ENCODE results near the gene TUBGCP5. TPM values are rescaled to one million over a fixed set of nuclear protein-coding genes. Genes with fewer than 3 reads are reported as not detected.

Gene TUBGCP5
- total and polyA plus RNA-seq, 10 of the 15 experiments (the other 5 are each of a cell fraction or from before 2014, with no cell fraction given), result 6.4 to 29.2 (median 20.2) TPM

DNA sequence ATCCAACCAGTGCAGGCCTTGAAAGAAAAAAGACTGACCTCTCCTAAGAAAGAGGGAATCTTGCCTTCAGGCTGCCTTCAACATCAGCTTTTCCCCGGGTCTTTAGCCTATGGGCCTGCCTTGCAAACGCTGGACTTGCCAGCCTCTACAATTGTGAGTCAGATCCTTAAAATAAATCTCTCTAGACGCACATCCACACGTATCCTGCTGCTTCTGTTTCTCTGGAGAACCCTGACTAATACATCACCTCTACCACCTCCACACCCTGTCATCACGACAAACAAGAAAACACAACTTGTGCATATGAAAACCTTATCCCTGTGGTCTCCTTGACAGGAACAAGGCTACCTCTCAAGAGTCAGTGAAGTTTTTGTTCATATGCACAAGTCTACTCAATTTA is 71.0 kb downstream of the TUBGCP5 start:
- Histone ChIP-seq H3K27ac (ENCODE audit: control insufficient read depth, insufficient read depth) (no peak overlapping the region), H4K20me1 (ENCODE audit: control insufficient read depth, insufficient read depth) (no peaks in the 10 kb centered on the region), H3K4me3 (no peak overlapping the region), H3K9me3 (replicated peaks; ENCODE audit: control insufficient read depth, insufficient read depth, low read length) (no peaks in the 10 kb centered on the region; the same call in 1 of the 3 replicates), H2AFZ (ENCODE audit: control insufficient read depth, low read depth, low read length) (no peak overlapping the region), H3K4me2 (ENCODE audit: control insufficient read depth, insufficient read depth) (no peak overlapping the region), H3K79me2 (ENCODE audit: control insufficient read depth, insufficient read depth, low read length) (peaks cover 29% of the 10 kb centered on the region), H3K27me3 (replicated peaks in 1 of 2; ENCODE audit: control insufficient read depth in 2 of 2, insufficient read depth in 2 of 2, low read length in 1 of 2) (no peaks in the 10 kb centered on the region), H3K4me1 (ENCODE audit: control insufficient read depth, insufficient read depth, low read length) (peaks cover 6% of the 10 kb centered on the region; the same call in 1 of the 2 replicates), H3K36me3 (ENCODE audit: control insufficient read depth in 2 of 2, insufficient read depth in 2 of 2, low read length in 1 of 2) (no peaks in the 10 kb centered on the region; a peak in 1 of 4 replicates), H3K9ac (ENCODE audit: control insufficient read depth, insufficient read depth, low read length) (no peak overlapping the region)
- intact Hi-C loops (cut with micrococcal nuclease; ENCODE audit: unreplicated experiment), result no loop called here
- ChIA-PET CTCF (interaction anchor here (0.6 kb wide), 1 partner anchor 14 kb away, joined by 3 read pairs; no protein-coding TSS in a partner anchor), RAD21 (ENCODE audit: unreplicated experiment) (no interaction called here), POLR2A (no interaction called here), SMC1A (ENCODE audit: uncharacterized antibody, unreplicated experiment) (no interaction called here)
- in situ Hi-C loops (cut with MboI), result no loop called here
- 57% methylated on average over 5 of the region's 5 CpGs for WGBS (ENCODE audit: insufficient coverage, insufficient replicate concordance, low lambda C conversion rate, missing lambda C conversion rate)
- DNase-seq (ENCODE audit: low read depth, low spot score) (no peak), FAIRE-seq (no peak), ATAC-seq (no peak; the same call in 2 of the 3 replicates)
- no peak for TF ChIP-seq SMAD5 (IDR thresholded peaks at IDR 0.05; ENCODE audit: low read depth)
- TF ChIP-seq JUNB (IDR thresholded peaks at IDR 0.05), result no peak
- TF ChIP-seq, protein P1, sequence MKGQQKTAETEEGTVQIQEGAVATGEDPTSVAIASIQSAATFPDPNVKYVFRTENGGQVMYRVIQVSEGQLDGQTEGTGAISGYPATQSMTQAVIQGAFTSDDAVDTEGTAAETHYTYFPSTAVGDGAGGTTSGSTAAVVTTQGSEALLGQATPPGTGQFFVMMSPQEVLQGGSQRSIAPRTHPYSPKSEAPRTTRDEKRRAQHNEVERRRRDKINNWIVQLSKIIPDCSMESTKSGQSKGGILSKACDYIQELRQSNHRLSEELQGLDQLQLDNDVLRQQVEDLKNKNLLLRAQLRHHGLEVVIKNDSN (IDR thresholded peaks at IDR 0.05; ENCODE audit: borderline replicate concordance, extremely low read length, insufficient read depth, low read depth, low read length), result no peak
- TF ChIP-seq IRF4 (IDR thresholded peaks at IDR 0.05; ENCODE audit: low read depth, low read length), result no peak
- TF ChIP-seq, protein P2, sequence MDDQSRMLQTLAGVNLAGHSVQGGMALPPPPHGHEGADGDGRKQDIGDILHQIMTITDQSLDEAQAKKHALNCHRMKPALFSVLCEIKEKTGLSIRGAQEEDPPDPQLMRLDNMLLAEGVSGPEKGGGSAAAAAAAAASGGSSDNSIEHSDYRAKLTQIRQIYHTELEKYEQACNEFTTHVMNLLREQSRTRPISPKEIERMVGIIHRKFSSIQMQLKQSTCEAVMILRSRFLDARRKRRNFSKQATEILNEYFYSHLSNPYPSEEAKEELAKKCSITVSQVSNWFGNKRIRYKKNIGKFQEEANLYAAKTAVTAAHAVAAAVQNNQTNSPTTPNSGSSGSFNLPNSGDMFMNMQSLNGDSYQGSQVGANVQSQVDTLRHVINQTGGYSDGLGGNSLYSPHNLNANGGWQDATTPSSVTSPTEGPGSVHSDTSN (IDR thresholded peaks at IDR 0.05; ENCODE audit: insufficient replicate concordance, low read depth, low read length), result no peak
- no peak for TF ChIP-seq GABPA (IDR thresholded peaks at IDR 0.05; ENCODE audit: low read depth)
- no peak for TF ChIP-seq EZH2 (IDR thresholded peaks at IDR 0.05; ENCODE audit: borderline replicate concordance, control insufficient read depth, low read depth, low read length)
- TF ChIP-seq NFYB (IDR thresholded peaks at IDR 0.05; ENCODE audit: insufficient read depth, low read depth, low read length), result no peak
- no peak for TF ChIP-seq MEF2A (IDR thresholded peaks at IDR 0.05; ENCODE audit: insufficient read depth, low read depth, low read length)
- no peak for TF ChIP-seq CHD2 (IDR thresholded peaks at IDR 0.05; ENCODE audit: borderline replicate concordance, low read depth, low read length)
- no peak for TF ChIP-seq RBBP5 (conservative IDR thresholded peaks at IDR 0.05)
- no peak for TF ChIP-seq CEBPB (IDR thresholded peaks at IDR 0.05; ENCODE audit: borderline replicate concordance in 1 of 2, low read depth in 2 of 2, low read length in 2 of 2)
- no peak for TF ChIP-seq MEF2B (IDR thresholded peaks at IDR 0.05; ENCODE audit: partially characterized antibody, poor library complexity, severe bottlenecking)
- TF ChIP-seq SREBF1 (IDR thresholded peaks at IDR 0.05; ENCODE audit: low read length), result no peak
- TF ChIP-seq NFIC (IDR thresholded peaks at IDR 0.05; ENCODE audit: low read depth, low read length), result no peak
- BruUV-seq (replicated peaks), result no TSS peak
